DMS 273 (cell line): ENCODE results near the gene EFCAB11.

Experiments used
- DNase-seq: peaks from one replicate; lab custom pipeline; 2025; ENCODE audit not compliant: unreplicated experiment; lab: John Stamatoyannopoulos, UW

Gene EFCAB11

GRCh38 chr14:89957376-89957775 lies 2.8 kb upstream of the EFCAB11 start:
- no peak for DNase-seq

GRCh38 chr14:89956661-89957009 lies 2.1 kb upstream of the EFCAB11 start:
- DNase-seq = peak; percentile 31

GRCh38 chr14:89955745-89956660 lies 1.5 kb upstream of the EFCAB11 start, which contains the start of gene TDP1:
TDP1 (plus strand) TSS chr14:89955927; CDS start chr14:89963115, 7,188 bp downstream.
- DNase-seq = peak; percentile 99

GRCh38 chr14:89955022-89955744 lies 653 bp upstream of the EFCAB11 start:
- no peak for DNase-seq

GRCh38 chr14:89953602-89954001 lies 928 bp downstream of the EFCAB11 start:
- peak; percentile 6 for DNase-seq

GRCh38 chr14:89952576-89952975 lies 2.0 kb downstream of the EFCAB11 start:
- peak; percentile 74 for DNase-seq

GRCh38 chr14:89947344-89947743 lies 7.2 kb downstream of the EFCAB11 start:
- no peak for DNase-seq

GRCh38 chr14:89941830-89942377 lies 12.6 kb downstream of the EFCAB11 start:
- no peak for DNase-seq

GRCh38 chr14:89936654-89937185 lies 17.8 kb downstream of the EFCAB11 start:
- DNase-seq = no peak

GRCh38 chr14:89933002-89933401 lies 21.5 kb downstream of the EFCAB11 start:
- no peak for DNase-seq

GRCh38 chr14:89927186-89927865 lies 27.2 kb downstream of the EFCAB11 start:
- no peak for DNase-seq

GRCh38 chr14:89926694-89927093 lies 27.8 kb downstream of the EFCAB11 start:
- DNase-seq = no peak

- DNase-seq = peak; percentile 41
These were observed 30.3 kb downstream of the EFCAB11 start for GRCh38 chr14:89924268-89924667.

- no peak for DNase-seq
These were observed 32.3 kb downstream of the EFCAB11 start for GRCh38 chr14:89922031-89922907.

- DNase-seq = no peak
These were observed 33.2 kb downstream of the EFCAB11 start for GRCh38 chr14:89921346-89921745.

- no peak for DNase-seq
These were observed 34.5 kb downstream of the EFCAB11 start for GRCh38 chr14:89920056-89920455.

GRCh38 chr14:89918721-89919120 lies 35.8 kb downstream of the EFCAB11 start:
- DNase-seq = no peak

- DNase-seq = peak; percentile 84
These were observed 39.2 kb downstream of the EFCAB11 start for GRCh38 chr14:89915114-89915878.

- no peak for DNase-seq
These were observed 41.8 kb downstream of the EFCAB11 start for GRCh38 chr14:89912667-89913211.
